Adrenal gland (tissue), 12 donors: Measurements from ENCODE around the gene CIB4. TPM values are rescaled to one million over a fixed set of nuclear protein-coding genes. Genes with fewer than 3 reads are reported as not detected.

Source experiments
- DNase-seq, 7 donors: peaks; one replicate each; pipeline ENCODE4 v3.0.0-alpha.2; 2019 to 2020
- H3K27ac ChIP-seq, 5 donors: fragments of 200-600 bp; sonication (generic) in 4 of 5; 1 replicate in 3 of 5; 2 replicates in 2 of 5; pipeline versions ENCODE4 v1.5.1 to v1.8.0; 2016 to 2020; ENCODE audit warnings: mild to moderate bottlenecking in 1 of 5
- H3K27me3 ChIP-seq: fragments of 200-600 bp; 2 replicates; pipeline ENCODE4 v1.8.0; 2021
- H3K36me3 ChIP-seq, 2 donors: fragments of 200-600 bp; replicated peaks in 1 of 2; 1 replicate in 1 of 2; 2 replicates in 1 of 2; pipeline versions ENCODE4 v1.5.1 to v1.8.0; 2018 to 2022
- H3K4me1 ChIP-seq, 2 donors: fragments of 200-600 bp; replicated peaks in 1 of 2; 1 replicate in 1 of 2; 2 replicates in 1 of 2; pipeline versions ENCODE4 v1.5.1 to v1.8.0; 2018 to 2021
- H3K4me3 ChIP-seq, 4 donors: fragments of 200-600 bp; sonication (generic) in 3 of 4; one replicate each; pipeline ENCODE4 v1.5.1; 2016 to 2018
- H3K9me3 ChIP-seq, 3 donors: fragments of 200-600 bp; sonication (generic) in 1 of 3; replicated peaks in 1 of 3; 1 replicate in 2 of 3; 2 replicates in 1 of 3; pipeline versions ENCODE4 v1.5.1 to v1.8.0; 2016 to 2021
- CTCF ChIP-seq, 6 experiments: fragments of 450-650 bp in 4 of 6; fragments of 200-600 bp in 2 of 6; sonication (generic) in 1 of 6; IDR thresholded peaks; 1 replicate in 5 of 6; 2 replicates in 1 of 6; pipeline versions ENCODE4 v1.5.1 to v1.8.0; 2016 to 2021; ENCODE audit warnings: antibody characterized with exemption in 6 of 6, mild to moderate bottlenecking in 2 of 6, moderate library complexity in 1 of 6
- POLR2A ChIP-seq, 2 donors: fragments of 450-650 bp; IDR thresholded peaks; one replicate each; pipeline ENCODE4 v1.6.1; 2017; ENCODE audit warnings: antibody characterized with exemption in 2 of 2, mild to moderate bottlenecking in 2 of 2, moderate library complexity in 1 of 2
- WGBS, 4 donors: extraction: QIAGEN DNeasy Blood & Tissue Kit in 2 of 4; methylation state at CpG; one replicate each; pipeline versions ENCODE4 v1.1.5 to v1.1.7; 2013 to 2017; 5-methylcytosine and 5-hydroxymethylcytosine counted together
- intact Hi-C, 2 donors: fragments of 100-400 bp; cut with DNase I; formaldehyde crosslinking; loops; one replicate each; pipeline versions ENCODE4 v1.14.1 to v1.15.0; 2022 to 2023
- polyA plus RNA-seq, 3 donors: library from polyadenylated mRNA; stranded (reverse); fragments of 200-250 nt in 2 of 3; fragments of 350-450 nt in 1 of 3; fragmentation: Illumina TruSeq in 1 of 3; extraction: RNeasy Lipid Tissue Mini Kit (QIAGEN cat#74804) in 1 of 3; gene quantifications; one replicate each; pipeline ENCODE4 v1.2.3, GENCODE V29; 2013 to 2014
- total RNA-seq, 9 donors: library from RNA; depleted of rRNA in 4 of 9; stranded (reverse); fragments of >200 nt in 4 of 9; fragments of 120-200 nt in 1 of 9; fragmentation: NEBNext Ultra II Directional in 1 of 9; extraction: Animal tissue kit (Norgen Biotek cat#: 25700) in 1 of 9; gene quantifications; one replicate each; pipeline versions ENCODE4 v1.1.0 to v1.2.4, GENCODE V29; 2013 to 2023
- donor health status: healthy with polysubstance abuse.
- donor health status: Bipolar disorder and iron deficiency.
- donor health status: DM: yes; HTN: yes; CAD: no.
- donor health status: DM: no; HTN: no; CAD: no.
- donor health status: DM: no; HTN: no; CAD: no.
- donor health status: DM: yes; HTN: yes; CAD: no.

CIB4 gene
- total and polyA plus RNA-seq, 12 donors = 2.2 to 10.1 (median 3.5) TPM; not detected in 2

GRCh38 chr2:26587994-26588393 lies 53.2 kb downstream of the CIB4 start:
- Histone ChIP-seq H3K27ac (no peak overlapping the region), H3K36me3 (no peaks in the 10 kb centered on the region), H3K4me3 (no peak overlapping the region), H3K27me3 (no peaks in the 10 kb centered on the region), H3K9me3 (no peaks in the 10 kb centered on the region), H3K4me1 (no peaks in the 10 kb centered on the region)
- intact Hi-C loops = no loop called here
- no peak for TF ChIP-seq POLR2A (IDR thresholded peaks at IDR 0.05)
- no peak for TF ChIP-seq CTCF (IDR thresholded peaks at IDR 0.05)
- DNase-seq = no peak
- WGBS, 4 donors = 50 to 72% (median 69%) methylated on average over 2 to 5 of the region's 5 CpGs

- Histone ChIP-seq H3K27ac (no peak overlapping the region), H3K9me3 (no peaks in the 10 kb centered on the region), H3K36me3 (no peaks in the 10 kb centered on the region), H3K4me1 (no peaks in the 10 kb centered on the region), H3K27me3 (no peaks in the 10 kb centered on the region), H3K4me3 (no peak overlapping the region)
- no peak for TF ChIP-seq POLR2A (IDR thresholded peaks at IDR 0.05)
- intact Hi-C loops = no loop called here
- no peak for DNase-seq
- 79 to 86% (median 83%) methylated on average over 10 of the region's 10 CpGs for WGBS, 4 donors
These were observed 55.2 kb downstream of the CIB4 start for GRCh38 chr2:26585966-26586365.

DNA sequence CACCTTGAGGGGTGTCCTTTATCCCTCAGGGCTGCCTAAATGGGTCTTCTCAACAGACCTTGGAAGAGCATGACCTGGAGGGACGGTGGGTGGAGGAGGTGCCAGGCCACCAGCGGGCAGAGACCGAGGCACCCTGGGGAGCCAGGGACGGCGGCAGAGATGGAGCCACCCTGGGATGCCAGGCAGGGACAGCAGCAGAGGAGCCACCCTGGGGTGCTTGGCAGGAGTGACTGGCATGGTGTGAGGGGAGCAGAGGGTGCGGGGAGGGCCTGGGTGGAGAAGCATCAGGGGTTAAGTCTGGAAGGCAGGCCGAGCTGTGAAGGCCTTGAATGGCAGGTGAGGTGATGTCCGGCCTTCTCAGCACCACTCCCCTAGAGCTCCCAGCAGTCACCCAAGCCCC lies 56.1 kb downstream of the CIB4 start:
- WGBS, 4 donors = 89 to 100% (median 90%) methylated on average over 6 to 8 of the region's 8 CpGs
- no peak overlapping the region for H3K4me3 ChIP-seq
- no peaks in the 10 kb centered on the region for H3K27me3 ChIP-seq

GRCh38 chr2:26584656-26585055 lies 56.5 kb downstream of the CIB4 start:
- no peaks in the 10 kb centered on the region for H3K4me1 ChIP-seq
- no peaks in the 10 kb centered on the region for H3K27me3 ChIP-seq
- 77 to 82% (median 77%) methylated on average over 11 of the region's 11 CpGs; no CpG with 5 or more reads in 1 of the 4 donors for WGBS, 4 donors

More for the DNA sequence above, 56.1 kb downstream of the CIB4 start:
- Histone ChIP-seq H3K36me3 (no peaks in the 10 kb centered on the region), H3K4me1 (no peaks in the 10 kb centered on the region), H3K9me3 (no peaks in the 10 kb centered on the region), H3K27ac (no peak overlapping the region)
- no peak for TF ChIP-seq CTCF (IDR thresholded peaks at IDR 0.05)
- TF ChIP-seq POLR2A (IDR thresholded peaks at IDR 0.05) = no peak
- intact Hi-C loops = no loop called here
- no peak for DNase-seq

More at GRCh38 chr2:26584656-26585055, 56.5 kb downstream of the CIB4 start:
- DNase-seq = no peak
- intact Hi-C loops = no loop called here
- H3K36me3 ChIP-seq = no peaks in the 10 kb centered on the region
- no peak for TF ChIP-seq CTCF (IDR thresholded peaks at IDR 0.05)
- no peak for TF ChIP-seq POLR2A (IDR thresholded peaks at IDR 0.05)
- H3K4me3 ChIP-seq = no peak overlapping the region
- no peaks in the 10 kb centered on the region for H3K9me3 ChIP-seq
- no peak overlapping the region for H3K27ac ChIP-seq
